ENCODE measurements around the gene DAAM2.

The DAAM2 gene

GRCh38 chr6:39881851-39882530 is 89.8 kb downstream of the DAAM2 start:
- in situ Hi-C loops (cut with MboI; ENCODE audit: low sequenced_read_pairs) = no loop called here

- in situ Hi-C loops (cut with MboI; ENCODE audit: low sequenced_read_pairs) = no loop called here
Observed at GRCh38 chr6:39882531-39882899, 90.3 kb downstream of the DAAM2 start.

- in situ Hi-C loops (cut with MboI; ENCODE audit: low sequenced_read_pairs) = no loop called here
Observed at GRCh38 chr6:39884696-39885095, 92.5 kb downstream of the DAAM2 start.

- in situ Hi-C loops (cut with MboI; ENCODE audit: low sequenced_read_pairs) = no loop called here
Observed at GRCh38 chr6:39885691-39886090, 93.5 kb downstream of the DAAM2 start.

- in situ Hi-C loops (cut with MboI; ENCODE audit: low sequenced_read_pairs) = no loop called here
Observed at GRCh38 chr6:39886871-39887270, 94.7 kb downstream of the DAAM2 start.

- in situ Hi-C loops (cut with MboI; ENCODE audit: low sequenced_read_pairs) = no loop called here
Observed at GRCh38 chr6:39887692-39888450, 95.7 kb downstream of the DAAM2 start.

GRCh38 chr6:39889229-39889628 is 97.1 kb downstream of the DAAM2 start:
- in situ Hi-C loops (cut with MboI; ENCODE audit: low sequenced_read_pairs) = no loop called here

GRCh38 chr6:39891353-39891752 is 99.2 kb downstream of the DAAM2 start:
- in situ Hi-C loops (cut with MboI; ENCODE audit: low sequenced_read_pairs) = no loop called here

- in situ Hi-C loops (cut with MboI; ENCODE audit: low sequenced_read_pairs) = no loop called here
Observed at GRCh38 chr6:39891976-39892375, 99.8 kb downstream of the DAAM2 start.

- in situ Hi-C loops (cut with MboI; ENCODE audit: low sequenced_read_pairs) = no loop called here
Observed at GRCh38 chr6:39892490-39893129, 100.4 kb downstream of the DAAM2 start.

GRCh38 chr6:39893286-39893685 is 101.1 kb downstream of the DAAM2 start:
- in situ Hi-C loops (cut with MboI; ENCODE audit: low sequenced_read_pairs) = no loop called here

- in situ Hi-C loops (cut with MboI; ENCODE audit: low sequenced_read_pairs) = no loop called here
Observed at GRCh38 chr6:39896701-39897100, 104.5 kb downstream of the DAAM2 start.

- in situ Hi-C loops (cut with MboI; ENCODE audit: low sequenced_read_pairs) = no loop called here
Observed at GRCh38 chr6:39897698-39898097, 105.5 kb downstream of the DAAM2 start.

GRCh38 chr6:39898625-39899024 is 106.4 kb downstream of the DAAM2 start:
- in situ Hi-C loops (cut with MboI; ENCODE audit: low sequenced_read_pairs) = no loop called here

GRCh38 chr6:39899554-39900295 is 107.5 kb downstream of the DAAM2 start:
- in situ Hi-C loops (cut with MboI; ENCODE audit: low sequenced_read_pairs) = no loop called here

GRCh38 chr6:39901116-39901655 is 109.0 kb downstream of the DAAM2 start:
- in situ Hi-C loops (cut with MboI; ENCODE audit: low sequenced_read_pairs) = no loop called here

- in situ Hi-C loops (cut with MboI; ENCODE audit: low sequenced_read_pairs) = no loop called here
Observed at GRCh38 chr6:39901670-39902069, 109.5 kb downstream of the DAAM2 start.

GRCh38 chr6:39902136-39902535 is 110.0 kb downstream of the DAAM2 start:
- in situ Hi-C loops (cut with MboI; ENCODE audit: low sequenced_read_pairs) = no loop called here

- in situ Hi-C loops (cut with MboI; ENCODE audit: low sequenced_read_pairs) = no loop called here
Observed at GRCh38 chr6:39902786-39903465, 110.8 kb downstream of the DAAM2 start.

GRCh38 chr6:39903656-39904055 is 111.5 kb downstream of the DAAM2 start:
- in situ Hi-C loops (cut with MboI; ENCODE audit: low sequenced_read_pairs) = no loop called here

All from HL-60/S4 (cell line).